Kidney (tissue), 14 donors: ENCODE results near the gene SEPTIN8. TPM values are rescaled to one million over a fixed set of nuclear protein-coding genes. Genes with fewer than 3 reads are reported as not detected.

Source experiments
- DNase-seq, 5 donors: peaks; one replicate each; pipeline ENCODE4 v3.0.0-alpha.2; 2013 to 2020
- FAIRE-seq: peaks from 2 replicates; lab custom pipeline; 2012; peaks lifted over from hg19 to GRCh38; lab: Jason Lieb, UNC
- H3K27ac ChIP-seq, 2 donors: one replicate each; pipeline ENCODE4 v1.7.0; 2013; ENCODE audit warnings: low read depth in 2 of 2, low read length in 2 of 2, inconsistent platforms in 1 of 2
- H3K27me3 ChIP-seq: one replicate; pipeline ENCODE4 v1.7.1; 2013; ENCODE audit warnings: low read length, inconsistent platforms; ENCODE audit not compliant: control insufficient read depth, insufficient read depth
- H3K36me3 ChIP-seq, 3 donors: one replicate each; pipeline versions ENCODE4 v1.7.0 to v1.7.1; 2013; ENCODE audit warnings: low read length in 3 of 3, control low read depth in 1 of 3, inconsistent platforms in 1 of 3; ENCODE audit not compliant: insufficient read depth in 3 of 3, control insufficient read depth in 2 of 3
- H3K4me1 ChIP-seq, 3 donors: one replicate each; pipeline versions ENCODE4 v1.7.0 to v1.7.1; 2013; ENCODE audit warnings: low read length in 3 of 3, inconsistent platforms in 1 of 3, low read depth in 1 of 3; ENCODE audit not compliant: control insufficient read depth in 2 of 3, insufficient read depth in 2 of 3
- H3K4me3 ChIP-seq, 3 donors: one replicate each; pipeline versions ENCODE4 v1.7.0 to v1.8.1; 2013; ENCODE audit warnings: low read length in 3 of 3, control low read depth in 1 of 3, inconsistent platforms in 1 of 3
- H3K9ac ChIP-seq, 3 donors: one replicate each; pipeline versions ENCODE4 v1.7.0 to v1.7.1; 2013; ENCODE audit warnings: low read length in 3 of 3, control low read depth in 1 of 3, inconsistent platforms in 1 of 3
- H3K9me3 ChIP-seq, 3 donors: one replicate each; pipeline versions ENCODE4 v1.7.0 to v1.7.1; 2013; ENCODE audit warnings: low read length in 3 of 3, control low read depth in 1 of 3, inconsistent platforms in 1 of 3; ENCODE audit not compliant: control insufficient read depth in 2 of 3, insufficient read depth in 1 of 3
- CTCF ChIP-seq: IDR thresholded peaks from 3 replicates; pipeline ENCODE4 v1.5.1; 2012; ENCODE audit warnings: mild to moderate bottlenecking, moderate library complexity, borderline replicate concordance; ENCODE audit not compliant: insufficient read depth; ENCODE audit errors: extremely low read depth
- intact Hi-C: fragments of 100-400 bp; cut with DNase I; formaldehyde crosslinking; loops from one replicate; pipeline ENCODE4 v1.11.1; 2022
- polyA plus RNA-seq: library from polyadenylated mRNA; stranded (reverse); fragments of 350-450 nt; fragmentation: Illumina TruSeq; extraction: RNeasy Lipid Tissue Mini Kit (QIAGEN cat#74804); gene quantifications from one replicate; pipeline ENCODE4 v1.2.3, GENCODE V29; 2014; ENCODE audit warnings: low read depth, low replicate concordance; ENCODE audit not compliant: insufficient read depth
- total RNA-seq: library from RNA; stranded (reverse); fragmentation: NEBNext Ultra II Directional; extraction: Animal tissue kit (Norgen Biotek cat#: 25700); gene quantifications from one replicate; pipeline ENCODE4 v1.2.1, GENCODE V29; 2021
- donor health status: control.
- donor health status: control.
- donor health status: control.
- donor health status: control.
- donor health status: control.
- donor health status: DM: yes; HTN: yes; CAD: no.
- donor health status: Normal renal cell carcinoma (clear cell type).

Gene SEPTIN8
- total and polyA plus RNA-seq, 2 donors from 2014 or later, result 24.9 to 54.4 TPM

- H3K36me3 ChIP-seq, result no peaks in the 10 kb centered on the region
- no peak for FAIRE-seq
- no peak overlapping the region for H3K4me3 ChIP-seq
- no peak overlapping the region for H3K27ac ChIP-seq
- no peak overlapping the region for H3K9ac ChIP-seq
- intact Hi-C loops, result no loop called here
- peaks cover 5 to 30% (median 26%) of the 10 kb centered on the region in 3 donors for H3K4me1 ChIP-seq
- TF ChIP-seq CTCF, result no peak
- DNase-seq, result no peak
- H3K9me3 ChIP-seq, result no peaks in the 10 kb centered on the region
- no peaks in the 10 kb centered on the region for H3K27me3 ChIP-seq
Measured at GRCh38 chr5:132772291-132773070, 4.6 kb downstream of the SEPTIN8 start.

GRCh38 chr5:132771503-132771998, 5.5 kb downstream of the SEPTIN8 start:
- TF ChIP-seq CTCF, result no peak
- intact Hi-C loops, result no loop called here
- no peaks in the 10 kb centered on the region for H3K36me3 ChIP-seq
- FAIRE-seq (no peak), DNase-seq (peak in 4 of 5 donors; percentile 48 to 81 (median 60))
- no peak overlapping the region for H3K4me3 ChIP-seq
- H3K27me3 ChIP-seq, result no peaks in the 10 kb centered on the region
- H3K9ac ChIP-seq, result no peak overlapping the region
- H3K27ac ChIP-seq, result peak overlapping the region; percentile 16 to 58
- no peaks in the 10 kb centered on the region for H3K9me3 ChIP-seq
- peaks cover 5 to 37% (median 27%) of the 10 kb centered on the region in 3 donors for H3K4me1 ChIP-seq

- intact Hi-C loops, result no loop called here
- Histone ChIP-seq H3K4me3 (no peak overlapping the region), H3K9ac (no peak overlapping the region), H3K4me1 (peaks cover 5 to 37% (median 27%) of the 10 kb centered on the region in 3 donors), H3K9me3 (no peaks in the 10 kb centered on the region), H3K27ac (peak overlapping the region in 1 of 2 donors; percentile 16), H3K27me3 (no peaks in the 10 kb centered on the region), H3K36me3 (no peaks in the 10 kb centered on the region)
- DNase-seq (peak in 1 of 5 donors; percentile 21), FAIRE-seq (no peak)
- no peak for TF ChIP-seq CTCF
Measured at GRCh38 chr5:132770476-132771159, 6.4 kb downstream of the SEPTIN8 start.
